Skin epidermis (tissue), 12 donors: ENCODE results near the gene PTMS.
A peak's percentile ranks its signal among the peaks of the same experiment; 100 is the strongest.

Source experiments
- H3K27ac ChIP-seq, 21 experiments: fragments of 200-600 bp; sonication (generic) in 11 of 21; one replicate each; pipeline ENCODE4 v1.5.0; 2020; ENCODE audit warnings: mild to moderate bottlenecking in 3 of 21, inconsistent platforms in 2 of 21, moderate library complexity in 2 of 21
- H3K4me3 ChIP-seq, 7 experiments: fragments of 200-600 bp; sonication (generic) in 2 of 7; one replicate each; pipeline ENCODE4 v1.5.0; 2020; ENCODE audit warnings: inconsistent platforms in 2 of 7, mild to moderate bottlenecking in 2 of 7, moderate library complexity in 1 of 7

The PTMS gene

GRCh38 chr12:6750506-6750905 is 15.7 kb upstream of the PTMS start:
- H3K27ac ChIP-seq = no peak overlapping the region

GRCh38 chr12:6751767-6752166 is 14.4 kb upstream of the PTMS start:
- peak overlapping the region in 13 of 21 experiments; percentile 87 to 100 (median 97) for H3K27ac ChIP-seq
- H3K4me3 ChIP-seq = peak overlapping the region in 6 of 7 experiments; percentile 65 to 86 (median 74)

More at GRCh38 chr12:6750506-6750905, 15.7 kb upstream of the PTMS start:
- H3K4me3 ChIP-seq = no peak overlapping the region

GRCh38 chr12:6752167-6752920 is 13.8 kb upstream of the PTMS start:
- H3K27ac ChIP-seq = peak overlapping the region; percentile 71 to 100 (median 97)
- peak overlapping the region; percentile 65 to 86 (median 76) for H3K4me3 ChIP-seq

GRCh38 chr12:6752921-6753771 is 13.0 kb upstream of the PTMS start, which contains the start of gene MLF2:
Gene MLF2, minus strand, starts transcription at chr12:6753141. Its CDS starts 807 bp downstream, at chr12:6752334.
- Histone ChIP-seq H3K27ac (peak within 1 kb of the TSS; percentile 71 to 100 (median 97)), H3K4me3 (peak within 1 kb of the TSS; percentile 65 to 86 (median 76))

- peak overlapping the region in 3 of 7 experiments; percentile 71 to 78 (median 76) for H3K4me3 ChIP-seq
Measured at GRCh38 chr12:6753772-6754356, 12.3 kb upstream of the PTMS start.

GRCh38 chr12:6754411-6754810 is 11.8 kb upstream of the PTMS start:
- no peak overlapping the region for H3K4me3 ChIP-seq
- H3K27ac ChIP-seq = peak overlapping the region in 11 of 21 experiments; percentile 55 to 100 (median 98)

More at GRCh38 chr12:6753772-6754356, 12.3 kb upstream of the PTMS start:
- H3K27ac ChIP-seq = peak overlapping the region in 19 of 21 experiments; percentile 25 to 100 (median 97)

- Histone ChIP-seq H3K4me3 (no peak overlapping the region), H3K27ac (no peak overlapping the region)
Measured at GRCh38 chr12:6757028-6757690, 9.0 kb upstream of the PTMS start.

GRCh38 chr12:6758506-6759095 is 7.6 kb upstream of the PTMS start:
- Histone ChIP-seq H3K27ac (no peak overlapping the region), H3K4me3 (no peak overlapping the region)

- H3K27ac ChIP-seq = no peak overlapping the region
- no peak overlapping the region for H3K4me3 ChIP-seq
Measured at GRCh38 chr12:6759741-6760140, 6.4 kb upstream of the PTMS start.

GRCh38 chr12:6763380-6763779 is 2.8 kb upstream of the PTMS start:
- Histone ChIP-seq H3K27ac (peak overlapping the region in 20 of 21 experiments; percentile 58 to 94 (median 84)), H3K4me3 (no peak overlapping the region)

GRCh38 chr12:6764011-6764828 is 1.9 kb upstream of the PTMS start:
- H3K27ac ChIP-seq = peak overlapping the region in 20 of 21 experiments; percentile 58 to 94 (median 84)
- H3K4me3 ChIP-seq = peak overlapping the region in 4 of 7 experiments; percentile 5 to 32 (median 14)

GRCh38 chr12:6765048-6765633 is 1.0 kb upstream of the PTMS start:
- Histone ChIP-seq H3K4me3 (peak overlapping the region in 6 of 7 experiments; percentile 57 to 80 (median 76)), H3K27ac (peak overlapping the region in 19 of 21 experiments; percentile 77 to 94 (median 85))

- H3K4me3 ChIP-seq = peak overlapping the region; percentile 50 to 80 (median 75)
Measured at GRCh38 chr12:6766651-6767349, 637 bp downstream of the PTMS start.

GRCh38 chr12:6767353-6768319 is 1.5 kb downstream of the PTMS start:
- Histone ChIP-seq H3K4me3 (peak overlapping the region; percentile 50 to 80 (median 75)), H3K27ac (peak overlapping the region; percentile 30 to 94 (median 82))

More at GRCh38 chr12:6766651-6767349, 637 bp downstream of the PTMS start:
- peak overlapping the region; percentile 68 to 94 (median 82) for H3K27ac ChIP-seq

- H3K27ac ChIP-seq = peak overlapping the region in 14 of 21 experiments; percentile 23 to 94 (median 83)
- peak overlapping the region in 6 of 7 experiments; percentile 50 to 80 (median 76) for H3K4me3 ChIP-seq
Measured at GRCh38 chr12:6768437-6768914, 2.3 kb downstream of the PTMS start.
